K562 (cell line): ENCODE measurements around the gene ELK4. TPM values are rescaled to one million over a fixed set of nuclear protein-coding genes. Genes with fewer than 3 reads are reported as not detected.

Source experiments
- BACH1 ChIP-seq: fragments of 200-800 bp; sonication (Bioruptor generic); IDR thresholded peaks from 2 replicates; pipeline ENCODE4 v1.6.1; 2016; ENCODE audit warnings: missing genetic modification characterization, missing compliant biosample characterization
- CCAR2 ChIP-seq: fragments of 200-400 bp; formaldehyde crosslinking; IDR thresholded peaks from 2 replicates; pipeline ENCODE4 v1.6.1; 2017; ENCODE audit warnings: mild to moderate bottlenecking, low read depth, low read length
- CCNT2 ChIP-seq: IDR thresholded peaks from 2 replicates; pipeline ENCODE4 v1.6.1; 2011; ENCODE audit warnings: borderline replicate concordance, low read depth, mild to moderate bottlenecking, moderate library complexity, mixed read lengths, low read length; ENCODE audit not compliant: insufficient read length; ENCODE audit errors: extremely low read depth
- CREM ChIP-seq: IDR thresholded peaks from 2 replicates; pipeline ENCODE4 v1.6.1; 2014; ENCODE audit warnings: antibody characterized with exemption, low read depth
- MAFF ChIP-seq: IDR thresholded peaks from 2 replicates; pipeline ENCODE4 v1.6.1; 2012; ENCODE audit warnings: low read length, improper control_type of control experiment
- MAZ ChIP-seq, 2 experiments: fragments of 450-650 bp in 1 of 2; sonication (generic) in 1 of 2; formaldehyde crosslinking; IDR thresholded peaks in 1 of 2; conservative IDR thresholded peaks in 1 of 2; 2 replicates each; pipeline versions ENCODE4 v1.4.0 to v1.5.0; 2020; ENCODE audit warnings: mild to moderate bottlenecking in 1 of 2, missing genetic modification reagents in 1 of 2
- MYBL2 ChIP-seq, 2 experiments: fragments of 450-650 bp in 1 of 2; sonication (generic) in 1 of 2; formaldehyde crosslinking in 1 of 2; IDR thresholded peaks; 2 replicates each; pipeline versions ENCODE4 v1.6.1 to v1.8.1; 2017 to 2022; ENCODE audit warnings: borderline replicate concordance in 1 of 2, inconsistent platforms in 1 of 2, low read depth in 1 of 2, mild to moderate bottlenecking in 1 of 2, missing genetic modification reagents in 1 of 2, moderate library complexity in 1 of 2
- MYNN ChIP-seq, 2 experiments: sonication (generic); formaldehyde crosslinking in 1 of 2; IDR thresholded peaks; 2 replicates each; pipeline versions ENCODE4 v1.5.0 to v1.6.1; 2016 to 2020; ENCODE audit warnings: antibody characterized with exemption in 1 of 2, missing genetic modification reagents in 1 of 2
- NFYB ChIP-seq: IDR thresholded peaks from 2 replicates; pipeline ENCODE4 v1.6.1; 2011; ENCODE audit warnings: mild to moderate bottlenecking, moderate library complexity; ENCODE audit not compliant: insufficient read length; ENCODE audit errors: extremely low read depth
- POLR2A ChIP-seq: fragments of 450-650 bp; conservative IDR thresholded peaks from 2 replicates; pipeline ENCODE4 v1.6.1; 2016
- RAD51 ChIP-seq: fragments of 450-650 bp; IDR thresholded peaks from 2 replicates; pipeline ENCODE4 v1.7.1; 2016; ENCODE audit warnings: low read depth, mild to moderate bottlenecking, borderline replicate concordance
- SMARCA5 ChIP-seq: fragments of 450-650 bp; IDR thresholded peaks from 2 replicates; pipeline ENCODE4 v1.6.1; 2016
- TBL1XR1 ChIP-seq, 2 experiments: IDR thresholded peaks; 2 replicates each; pipeline ENCODE4 v1.6.1; 2012; ENCODE audit warnings: improper control_type of control experiment in 2 of 2, low read length in 2 of 2, mild to moderate bottlenecking in 1 of 2
- TCF7L2 ChIP-seq: fragments of 150-350 bp; IDR thresholded peaks from 2 replicates; pipeline ENCODE4 v1.6.1; 2016; ENCODE audit warnings: low read depth, mild to moderate bottlenecking, low read length, moderate library complexity
- ZNF354B ChIP-seq: fragments of 250-450 bp; sonication (Bioruptor Pico); IDR thresholded peaks from 2 replicates; pipeline ENCODE4 v1.4.0; 2020
- ZNF76 ChIP-seq: fragments of 250-450 bp; sonication (Bioruptor Pico); IDR thresholded peaks from 2 replicates; pipeline ENCODE4 v1.4.0; 2020; ENCODE audit warnings: mild to moderate bottlenecking, moderate library complexity, borderline replicate concordance
- polyA plus RNA-seq, 8 experiments: library from polyadenylated mRNA; depleted of rRNA in 4 of 8; stranded (reverse) in 5 of 8; unstranded in 3 of 8; fragments of >200 nt; fragmentation: Nextera tagmentation in 2 of 8; fragmentation: Illumina TruSeq in 1 of 8; extraction: Ambion mirVana in 2 of 8; extraction: Trizol in 1 of 8; gene quantifications; 2 replicates each; pipeline versions ENCODE4 v1.2.1 to v1.2.3, GENCODE V29; 2011 to 2014; ENCODE audit warnings: inconsistent platforms in 1 of 8, missing spikeins in 1 of 8
- total RNA-seq, 7 experiments: library from RNA; depleted of rRNA in 6 of 7; stranded (reverse); fragments of >200 nt in 6 of 7; fragmentation: Illumina TruSeq in 2 of 7; extraction: Trizol in 2 of 7; gene quantifications; 2 replicates each; pipeline versions ENCODE4 v1.2.1 to v1.2.3, GENCODE V29; 2011 to 2021; ENCODE audit warnings: low replicate concordance in 1 of 7
- TF ChIP-seq, protein P1 (sequence below): fragments of 250-450 bp; sonication (Bioruptor Pico); IDR thresholded peaks from 2 replicates; pipeline ENCODE4 v1.5.0; 2020; ENCODE audit warnings: mild to moderate bottlenecking, borderline replicate concordance
- TF ChIP-seq, protein P2 (sequence below): IDR thresholded peaks from 2 replicates; pipeline ENCODE4 v1.6.1; 2011; ENCODE audit warnings: borderline replicate concordance, low read depth, mild to moderate bottlenecking, moderate library complexity, low read length; ENCODE audit not compliant: insufficient read depth, poor library complexity, severe bottlenecking
- TF ChIP-seq, protein P3 (sequence below): fragments of 250-450 bp; sonication (Bioruptor Pico); IDR thresholded peaks from 2 replicates; pipeline ENCODE4 v1.4.0; 2020; ENCODE audit warnings: mild to moderate bottlenecking
- TF ChIP-seq, protein P4 (sequence below): fragments of 250-450 bp; sonication (Bioruptor Pico); IDR thresholded peaks from 2 replicates; pipeline ENCODE4 v1.4.0; 2020

ELK4 gene
- total and polyA plus RNA-seq, 9 of the 15 experiments (the other 6 are each of a cell fraction or from before 2014, with no cell fraction given), result 2.0 to 21.7 (median 9.2) TPM

DNA sequence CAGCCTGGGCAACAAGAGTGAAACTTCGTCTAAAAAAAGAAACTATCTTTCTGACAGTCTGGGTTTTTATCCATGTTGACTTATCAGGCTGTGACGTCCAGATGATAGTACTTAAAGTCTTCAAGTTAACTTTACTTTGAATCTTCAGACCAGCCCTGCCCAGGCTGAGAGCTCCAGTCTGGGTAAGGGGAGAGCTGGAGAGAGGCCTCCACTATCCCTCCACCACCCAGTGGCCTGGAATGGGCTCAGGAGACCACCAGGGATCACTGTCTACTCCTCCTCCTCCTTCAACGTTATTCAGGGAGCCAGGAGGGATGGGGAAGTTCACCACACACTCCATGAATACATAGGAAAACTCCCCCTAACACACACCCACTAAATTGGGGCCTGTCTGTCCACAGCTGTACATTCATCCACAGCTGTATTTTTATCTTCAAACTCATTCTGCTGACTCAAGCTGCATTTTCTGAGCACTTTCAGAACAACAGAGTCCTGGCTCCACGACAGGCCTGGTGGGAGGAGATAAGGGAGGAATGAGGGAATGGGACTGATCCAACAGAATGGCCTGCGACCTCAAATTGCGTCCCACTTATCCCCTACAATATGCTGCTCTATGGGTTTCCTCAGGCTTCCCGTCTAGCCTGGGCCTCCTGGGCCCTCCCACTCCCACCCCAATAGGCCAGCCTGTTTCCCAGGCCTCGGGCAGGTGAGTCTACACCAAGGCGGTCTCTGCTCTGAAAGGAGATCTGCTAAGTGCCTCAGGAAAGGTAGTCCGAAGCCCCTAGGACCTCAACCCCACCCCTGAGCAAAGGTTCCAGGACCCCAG lies 46.7 kb upstream of the ELK4 start (continued):
- TF ChIP-seq CCAR2 (0 out of 2 replicates have a peak, but pooled peaks have one; percentile 68), TBL1XR1 (IDR thresholded peaks at IDR 0.05; ENCODE audit: low read length in 2 of 2) (peak in 1 of 2 experiments; percentile 97; a peak in 3 of 4 replicates), BACH1 (tag) (peak; percentile 94), RAD51 (peak; percentile 37; the same call in 1 of the 2 replicates), MAFF (peak; percentile 99), NFYB (no peak), CREM (peak; percentile 81), CCNT2 (peak; percentile 94), MAZ (CRISPR knock-in tag; conservative IDR thresholded peaks at IDR 0.05 in 1 of 2, IDR thresholded peaks at IDR 0.05 in 1 of 2) (peak in 1 of 2 experiments; percentile 64; a peak in 2 of 4 replicates), ZNF354B (peak; percentile 42; the same call in 1 of the 2 replicates), SMARCA5 (peak; percentile 69; the same call in 1 of the 2 replicates), TCF7L2 (no peak), POLR2A (no peak), MYNN (IDR thresholded peaks at IDR 0.05) (peak; percentile 98), MYNN (CRISPR knock-in tag; IDR thresholded peaks at IDR 0.05) (no peak), MYBL2 (IDR thresholded peaks at IDR 0.05; ENCODE audit: low read depth) (no peak), MYBL2 (CRISPR knock-in tag; IDR thresholded peaks at IDR 0.05; ENCODE audit: borderline replicate concordance) (no peak), ZNF76 (CRISPR knock-in tag) (peak; percentile 43; the same call in 1 of the 2 replicates)
- TF ChIP-seq, protein P1, sequence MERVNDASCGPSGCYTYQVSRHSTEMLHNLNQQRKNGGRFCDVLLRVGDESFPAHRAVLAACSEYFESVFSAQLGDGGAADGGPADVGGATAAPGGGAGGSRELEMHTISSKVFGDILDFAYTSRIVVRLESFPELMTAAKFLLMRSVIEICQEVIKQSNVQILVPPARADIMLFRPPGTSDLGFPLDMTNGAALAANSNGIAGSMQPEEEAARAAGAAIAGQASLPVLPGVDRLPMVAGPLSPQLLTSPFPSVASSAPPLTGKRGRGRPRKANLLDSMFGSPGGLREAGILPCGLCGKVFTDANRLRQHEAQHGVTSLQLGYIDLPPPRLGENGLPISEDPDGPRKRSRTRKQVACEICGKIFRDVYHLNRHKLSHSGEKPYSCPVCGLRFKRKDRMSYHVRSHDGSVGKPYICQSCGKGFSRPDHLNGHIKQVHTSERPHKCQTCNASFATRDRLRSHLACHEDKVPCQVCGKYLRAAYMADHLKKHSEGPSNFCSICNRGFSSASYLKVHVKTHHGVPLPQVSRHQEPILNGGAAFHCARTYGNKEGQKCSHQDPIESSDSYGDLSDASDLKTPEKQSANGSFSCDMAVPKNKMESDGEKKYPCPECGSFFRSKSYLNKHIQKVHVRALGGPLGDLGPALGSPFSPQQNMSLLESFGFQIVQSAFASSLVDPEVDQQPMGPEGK, result no peak
- TF ChIP-seq, protein P2, sequence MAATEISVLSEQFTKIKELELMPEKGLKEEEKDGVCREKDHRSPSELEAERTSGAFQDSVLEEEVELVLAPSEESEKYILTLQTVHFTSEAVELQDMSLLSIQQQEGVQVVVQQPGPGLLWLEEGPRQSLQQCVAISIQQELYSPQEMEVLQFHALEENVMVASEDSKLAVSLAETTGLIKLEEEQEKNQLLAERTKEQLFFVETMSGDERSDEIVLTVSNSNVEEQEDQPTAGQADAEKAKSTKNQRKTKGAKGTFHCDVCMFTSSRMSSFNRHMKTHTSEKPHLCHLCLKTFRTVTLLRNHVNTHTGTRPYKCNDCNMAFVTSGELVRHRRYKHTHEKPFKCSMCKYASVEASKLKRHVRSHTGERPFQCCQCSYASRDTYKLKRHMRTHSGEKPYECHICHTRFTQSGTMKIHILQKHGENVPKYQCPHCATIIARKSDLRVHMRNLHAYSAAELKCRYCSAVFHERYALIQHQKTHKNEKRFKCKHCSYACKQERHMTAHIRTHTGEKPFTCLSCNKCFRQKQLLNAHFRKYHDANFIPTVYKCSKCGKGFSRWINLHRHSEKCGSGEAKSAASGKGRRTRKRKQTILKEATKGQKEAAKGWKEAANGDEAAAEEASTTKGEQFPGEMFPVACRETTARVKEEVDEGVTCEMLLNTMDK, result no peak
- TF ChIP-seq, protein P3, sequence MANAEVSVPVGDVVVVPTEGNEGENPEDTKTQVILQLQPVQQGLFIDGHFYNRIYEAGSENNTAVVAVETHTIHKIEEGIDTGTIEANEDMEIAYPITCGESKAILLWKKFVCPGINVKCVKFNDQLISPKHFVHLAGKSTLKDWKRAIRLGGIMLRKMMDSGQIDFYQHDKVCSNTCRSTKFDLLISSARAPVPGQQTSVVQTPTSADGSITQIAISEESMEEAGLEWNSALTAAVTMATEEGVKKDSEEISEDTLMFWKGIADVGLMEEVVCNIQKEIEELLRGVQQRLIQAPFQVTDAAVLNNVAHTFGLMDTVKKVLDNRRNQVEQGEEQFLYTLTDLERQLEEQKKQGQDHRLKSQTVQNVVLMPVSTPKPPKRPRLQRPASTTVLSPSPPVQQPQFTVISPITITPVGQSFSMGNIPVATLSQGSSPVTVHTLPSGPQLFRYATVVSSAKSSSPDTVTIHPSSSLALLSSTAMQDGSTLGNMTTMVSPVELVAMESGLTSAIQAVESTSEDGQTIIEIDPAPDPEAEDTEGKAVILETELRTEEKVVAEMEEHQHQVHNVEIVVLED, result peak; percentile 41
- TF ChIP-seq, protein P4, sequence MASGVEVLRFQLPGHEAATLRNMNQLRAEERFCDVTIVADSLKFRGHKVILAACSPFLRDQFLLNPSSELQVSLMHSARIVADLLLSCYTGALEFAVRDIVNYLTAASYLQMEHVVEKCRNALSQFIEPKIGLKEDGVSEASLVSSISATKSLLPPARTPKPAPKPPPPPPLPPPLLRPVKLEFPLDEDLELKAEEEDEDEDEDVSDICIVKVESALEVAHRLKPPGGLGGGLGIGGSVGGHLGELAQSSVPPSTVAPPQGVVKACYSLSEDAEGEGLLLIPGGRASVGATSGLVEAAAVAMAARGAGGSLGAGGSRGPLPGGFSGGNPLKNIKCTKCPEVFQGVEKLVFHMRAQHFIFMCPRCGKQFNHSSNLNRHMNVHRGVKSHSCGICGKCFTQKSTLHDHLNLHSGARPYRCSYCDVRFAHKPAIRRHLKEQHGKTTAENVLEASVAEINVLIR, result no peak
